Thoracic aorta (tissue), 2 donors: ENCODE data around the gene HOXC11. TPM values are rescaled to one million over a fixed set of nuclear protein-coding genes. Genes with fewer than 3 reads are reported as not detected.

Experiments
- ATAC-seq: fragments of 150-250 bp; one replicate; pipeline ENCODE4 v1.8.0; 2017; ENCODE audit warnings: low read depth; ENCODE audit not compliant: insufficient number of reproducible peaks, low FRiP score
- DNase-seq: peaks from one replicate; pipeline ENCODE4 v3.0.0-alpha.2; 2020; ENCODE audit warnings: low spot score
- H3K27ac ChIP-seq, 2 donors: fragments of 200-600 bp; sonication (generic); 1 replicate in 1 of 2; 2 replicates in 1 of 2; pipeline ENCODE4 v1.5.1; 2016; ENCODE audit warnings: mild to moderate bottlenecking in 2 of 2, moderate library complexity in 2 of 2
- H3K27me3 ChIP-seq: fragments of 200-600 bp; sonication (generic); replicated peaks from 2 replicates; pipeline ENCODE4 v1.6.0; 2016; ENCODE audit warnings: mild to moderate bottlenecking; ENCODE audit not compliant: insufficient read depth
- H3K36me3 ChIP-seq: fragments of 200-600 bp; sonication (generic); one replicate; pipeline ENCODE4 v1.5.1; 2016
- H3K4me1 ChIP-seq, 2 donors: fragments of 200-600 bp; sonication (generic); 1 replicate in 1 of 2; 2 replicates in 1 of 2; pipeline versions ENCODE4 v1.5.1 to v1.6.0; 2016; ENCODE audit warnings: low read depth in 2 of 2, mild to moderate bottlenecking in 1 of 2; ENCODE audit not compliant: control insufficient read depth in 1 of 2
- H3K4me3 ChIP-seq: fragments of 200-600 bp; sonication (generic); 2 replicates; pipeline ENCODE4 v1.5.1; 2016; ENCODE audit warnings: mild to moderate bottlenecking
- H3K9me3 ChIP-seq: fragments of 200-600 bp; sonication (generic); 2 replicates; pipeline ENCODE4 v1.5.1; 2016
- CTCF ChIP-seq: fragments of 200-600 bp; sonication (generic); IDR thresholded peaks from one replicate; pipeline ENCODE4 v1.5.1; 2019; ENCODE audit warnings: antibody characterized with exemption
- total RNA-seq, 2 donors: library from RNA; depleted of rRNA; stranded (reverse); fragments of >200 nt; gene quantifications; one replicate each; pipeline versions ENCODE4 v1.1.0 to v1.2.3, GENCODE V29; 2016

HOXC11 gene
- total RNA-seq, 2 donors from 2014 or later: not detected

- no peak for TF ChIP-seq CTCF
- no peak for ATAC-seq
- no peak overlapping the region for H3K4me3 ChIP-seq
Observed at GRCh38 chr12:53983950-53984572, 11.1 kb downstream of the HOXC11 start.

GRCh38 chr12:53984901-53985691 is 12.2 kb downstream of the HOXC11 start, which contains the start of gene HOXC10:
TSS of gene HOXC10 (plus strand) at chr12:53985146. CDS start at chr12:53985260, 114 bp downstream.
- Histone ChIP-seq H3K27ac (peak within 1 kb of the TSS in 1 of 2 donors; percentile 33), H3K36me3 (no peaks in the 10 kb centered on the region), H3K4me3 (peak within 1 kb of the TSS; percentile 68), H3K9me3 (no peaks in the 10 kb centered on the region), H3K27me3 (peaks cover 65% of the 10 kb centered on the region), H3K4me1 (peaks cover 15 to 25% of the 10 kb centered on the region in 2 donors)
- TF ChIP-seq CTCF: peak; percentile 74
- no peak for ATAC-seq
- DNase-seq: peak; percentile 63

More at GRCh38 chr12:53983950-53984572, 11.1 kb downstream of the HOXC11 start:
- H3K27ac ChIP-seq: no peak overlapping the region
- no peaks in the 10 kb centered on the region for H3K9me3 ChIP-seq
- no peaks in the 10 kb centered on the region for H3K36me3 ChIP-seq
- peaks cover 55% of the 10 kb centered on the region for H3K27me3 ChIP-seq
- H3K4me1 ChIP-seq: peaks cover 15 to 19% of the 10 kb centered on the region in 2 donors
- DNase-seq: no peak

- Histone ChIP-seq H3K36me3 (no peaks in the 10 kb centered on the region), H3K4me1 (peaks cover 15 to 27% of the 10 kb centered on the region in 2 donors), H3K9me3 (no peaks in the 10 kb centered on the region), H3K27ac (peak overlapping the region in 1 of 2 donors; percentile 8), H3K4me3 (peak overlapping the region; percentile 68), H3K27me3 (peaks cover 71% of the 10 kb centered on the region)
- no peak for ATAC-seq
- no peak for TF ChIP-seq CTCF
- DNase-seq: no peak
Observed at GRCh38 chr12:53985692-53985993, 12.7 kb downstream of the HOXC11 start.

GRCh38 chr12:53985994-53986685 is 13.2 kb downstream of the HOXC11 start:
- Histone ChIP-seq H3K27me3 (peaks cover 73% of the 10 kb centered on the region), H3K4me3 (peak overlapping the region; percentile 68), H3K4me1 (peaks cover 15 to 32% of the 10 kb centered on the region in 2 donors), H3K27ac (peak overlapping the region in 1 of 2 donors; percentile 33), H3K9me3 (no peaks in the 10 kb centered on the region), H3K36me3 (no peaks in the 10 kb centered on the region)
- no peak for TF ChIP-seq CTCF
- DNase-seq (no peak), ATAC-seq (no peak)
